Stimulated activated effector memory CD8-positive, alpha-beta T cell treated with anti-CD3 and anti-CD28 coated beads, Interleukin-12 subunit alpha, Interleukin-12 subunit beta, amount 100 ng/mL, for 72 hours (primary cell): ENCODE results near the gene BCL2L1.
A peak's percentile ranks its signal among the peaks of the same experiment; 100 is the strongest.

Experiments used
- ATAC-seq: fragments of 150-1000 bp; cut with Tn5 transposase; 2 replicates; pipeline ENCODE4 v1.10.0; 2021
- DNase-seq, 2 donors: peaks; one replicate each; pipeline ENCODE4 v3.0.0; 2021 to 2022; ENCODE audit warnings: low spot score in 2 of 2
- H3K27ac Mint-ChIP-seq: one replicate; pipeline ENCODE4 v1.8.0; 2022; ENCODE audit warnings: mild to moderate bottlenecking, mixed read lengths
- H3K36me3 Mint-ChIP-seq: one replicate; pipeline ENCODE4 v1.8.0; 2022; ENCODE audit warnings: mild to moderate bottlenecking, mixed read lengths
- H3K4me1 Mint-ChIP-seq: one replicate; pipeline ENCODE4 v1.8.0; 2022; ENCODE audit warnings: mixed read lengths
- H3K4me3 Mint-ChIP-seq: one replicate; pipeline ENCODE4 v1.8.0; 2022; ENCODE audit warnings: mild to moderate bottlenecking, mixed read lengths
- H3K9me3 Mint-ChIP-seq: one replicate; pipeline ENCODE4 v1.8.0; 2022; ENCODE audit warnings: mixed read lengths

Gene BCL2L1

GRCh38 chr20:31707258-31707615 is 15.4 kb downstream of the BCL2L1 start:
- H3K36me3 Mint-ChIP-seq: peaks cover 99% of the 10 kb centered on the region
- peak overlapping the region; percentile 26 for H3K4me3 Mint-ChIP-seq
- H3K27ac Mint-ChIP-seq: peak overlapping the region; percentile 78

GRCh38 chr20:31706607-31707257 is 15.9 kb downstream of the BCL2L1 start:
- peaks cover 77% of the 10 kb centered on the region for H3K4me1 Mint-ChIP-seq
- peak overlapping the region; percentile 13 for H3K4me3 Mint-ChIP-seq
- no peaks in the 10 kb centered on the region for H3K9me3 Mint-ChIP-seq
- no peak for ATAC-seq
- DNase-seq: no peak
- peaks cover 99% of the 10 kb centered on the region for H3K36me3 Mint-ChIP-seq
- peak overlapping the region; percentile 89 for H3K27ac Mint-ChIP-seq

More at GRCh38 chr20:31707258-31707615, 15.4 kb downstream of the BCL2L1 start:
- no peak for DNase-seq
- Mint-ChIP-seq H3K4me1 (peaks cover 77% of the 10 kb centered on the region), H3K9me3 (no peaks in the 10 kb centered on the region)
- no peak for ATAC-seq

DNA sequence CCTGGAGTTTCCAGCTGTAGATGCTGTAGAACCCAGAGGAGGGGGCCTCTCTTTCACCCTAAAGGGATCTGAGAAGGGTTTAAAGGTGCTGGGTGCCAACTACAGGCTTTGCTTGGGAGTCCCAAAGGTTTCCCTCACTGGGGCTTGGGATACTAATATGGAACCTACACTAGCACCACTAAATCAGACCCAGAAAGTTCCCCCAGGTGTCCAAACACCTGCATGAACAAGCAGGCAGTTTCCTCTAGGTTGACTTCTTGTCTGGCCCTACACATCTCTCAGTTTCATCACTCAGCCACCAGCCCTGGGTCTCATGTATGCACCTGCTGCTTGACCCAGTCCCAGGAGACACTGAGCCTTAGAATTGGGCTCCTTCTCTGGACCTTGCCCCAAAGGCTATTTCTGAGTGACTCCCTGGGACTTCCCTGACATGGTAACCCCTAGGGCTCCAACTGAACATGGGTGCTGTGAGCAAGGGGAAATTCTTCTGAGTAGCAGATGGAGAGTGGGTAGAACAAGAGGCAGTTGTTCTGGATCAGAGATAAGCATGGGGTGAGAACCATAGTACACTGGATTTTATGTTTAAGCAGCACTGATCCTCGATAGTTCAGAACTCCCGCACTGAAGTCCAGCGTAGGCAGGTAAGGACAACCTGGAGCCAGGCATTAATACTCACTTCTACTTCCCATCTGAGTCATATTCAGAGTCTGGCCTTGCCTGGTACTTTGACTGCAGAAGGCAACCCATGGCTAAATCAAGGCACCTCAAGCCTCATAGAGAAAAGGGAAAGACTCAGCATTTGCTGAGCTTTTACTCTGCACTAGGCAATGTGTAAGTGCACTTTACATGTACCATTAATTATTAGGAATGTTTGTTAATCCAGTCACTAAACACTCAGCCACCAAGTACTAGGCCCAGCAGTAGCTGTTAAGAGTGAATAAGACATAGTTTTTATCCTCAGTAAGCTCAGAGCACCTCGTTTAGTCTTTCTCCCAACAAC is 16.8 kb downstream of the BCL2L1 start:
- H3K4me3 Mint-ChIP-seq: peak overlapping the region; percentile 13
- ATAC-seq: peak; percentile 42
- peaks cover 76% of the 10 kb centered on the region for H3K4me1 Mint-ChIP-seq
- no peak for DNase-seq
- peaks cover 99% of the 10 kb centered on the region for H3K36me3 Mint-ChIP-seq
- H3K27ac Mint-ChIP-seq: peak overlapping the region; percentile 89
- no peaks in the 10 kb centered on the region for H3K9me3 Mint-ChIP-seq

DNA sequence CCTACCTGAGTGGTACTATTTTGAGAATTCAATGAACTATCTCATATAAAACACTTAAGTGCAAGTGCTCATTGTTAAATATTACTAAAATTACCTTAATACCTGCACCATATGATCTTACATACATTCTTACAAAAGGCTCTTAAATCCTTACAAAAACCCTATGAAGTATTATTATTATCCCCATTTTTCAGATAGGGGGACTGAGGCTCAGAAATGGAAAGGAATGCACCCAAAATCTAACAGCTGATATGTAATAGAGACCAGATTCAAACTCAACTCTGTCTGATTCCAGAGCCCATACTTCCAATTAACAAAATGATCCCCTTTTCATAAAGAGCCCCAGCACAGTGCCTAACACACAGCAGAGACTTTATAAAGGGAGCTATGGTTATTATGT is 17.5 kb downstream of the BCL2L1 start:
- H3K36me3 Mint-ChIP-seq: peaks cover 98% of the 10 kb centered on the region
- H3K4me3 Mint-ChIP-seq: no peak overlapping the region

DNA sequence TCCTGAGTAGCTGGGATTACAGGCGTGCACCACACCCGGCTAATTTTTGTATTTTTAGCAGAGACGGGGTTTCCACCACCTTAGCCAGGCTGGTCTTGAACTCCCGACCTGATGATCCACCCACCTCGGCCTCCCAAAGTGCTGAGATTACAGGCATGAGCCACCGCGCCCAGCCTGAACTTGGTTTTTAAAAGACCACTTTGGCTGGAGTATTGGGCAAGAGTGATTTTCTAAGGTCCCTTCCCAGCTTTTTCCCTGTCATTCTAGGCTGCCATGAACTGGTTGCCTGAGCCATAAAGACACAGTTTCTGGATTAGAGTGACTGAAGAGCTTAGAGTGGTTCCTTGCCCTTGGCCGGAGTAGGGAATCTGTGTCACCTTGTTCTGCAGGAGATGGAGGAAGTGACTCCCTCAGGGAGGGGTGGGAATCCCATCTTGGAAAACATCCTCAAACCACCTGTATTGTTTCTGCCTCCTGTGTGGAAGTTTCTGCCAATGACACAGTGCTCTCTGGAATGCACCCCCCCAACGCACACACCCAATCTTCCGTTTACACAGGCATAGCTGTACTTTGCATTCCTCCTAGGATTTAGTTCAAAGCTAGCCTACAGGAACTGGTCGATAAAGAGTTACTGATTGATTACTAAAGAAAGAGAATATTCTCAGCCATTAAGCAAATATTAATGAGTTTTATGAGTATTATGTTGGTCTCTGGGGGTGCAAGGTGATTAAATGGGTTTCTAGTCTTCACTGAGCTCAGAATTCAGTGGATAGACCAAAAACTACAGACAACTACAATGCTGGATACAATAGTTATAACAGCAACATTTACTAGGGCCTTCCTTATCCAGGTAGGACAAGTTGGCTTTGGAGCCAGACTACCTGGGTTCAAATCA is 18.2 kb downstream of the BCL2L1 start:
- peaks cover 75% of the 10 kb centered on the region for H3K4me1 Mint-ChIP-seq
- H3K9me3 Mint-ChIP-seq: no peaks in the 10 kb centered on the region
- no peak overlapping the region for H3K4me3 Mint-ChIP-seq
- peaks cover 95% of the 10 kb centered on the region for H3K36me3 Mint-ChIP-seq
- no peak for DNase-seq
- peak overlapping the region; percentile 89 for H3K27ac Mint-ChIP-seq
- ATAC-seq: no peak

More for the DNA sequence above, 17.5 kb downstream of the BCL2L1 start:
- DNase-seq (no peak), ATAC-seq (no peak)
- Mint-ChIP-seq H3K9me3 (no peaks in the 10 kb centered on the region), H3K4me1 (peaks cover 75% of the 10 kb centered on the region), H3K27ac (peak overlapping the region; percentile 89)

DNA sequence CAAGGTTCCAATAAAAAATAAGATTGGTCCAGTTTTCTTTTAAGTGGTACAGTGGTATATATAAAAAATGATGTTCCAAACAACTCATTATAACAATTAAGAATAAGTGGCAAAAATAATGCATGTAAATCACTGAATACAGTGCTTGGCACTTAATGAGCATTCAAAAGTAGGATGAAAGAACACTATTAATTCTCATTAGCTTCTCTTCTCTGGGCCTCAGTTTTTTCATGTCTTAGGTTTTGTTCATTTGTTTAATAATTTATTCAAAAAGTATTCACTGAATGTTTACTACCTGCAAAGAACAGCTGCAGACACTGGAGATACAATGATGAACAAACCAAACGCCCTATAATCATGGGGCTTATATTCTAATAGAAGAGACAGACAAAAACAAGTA is 21.1 kb downstream of the BCL2L1 start:
- ATAC-seq (no peak), DNase-seq (no peak)
- Mint-ChIP-seq H3K27ac (peak overlapping the region; percentile 80), H3K9me3 (no peaks in the 10 kb centered on the region), H3K4me3 (peak overlapping the region; percentile 8), H3K4me1 (peaks cover 66% of the 10 kb centered on the region), H3K36me3 (peaks cover 95% of the 10 kb centered on the region)

DNA sequence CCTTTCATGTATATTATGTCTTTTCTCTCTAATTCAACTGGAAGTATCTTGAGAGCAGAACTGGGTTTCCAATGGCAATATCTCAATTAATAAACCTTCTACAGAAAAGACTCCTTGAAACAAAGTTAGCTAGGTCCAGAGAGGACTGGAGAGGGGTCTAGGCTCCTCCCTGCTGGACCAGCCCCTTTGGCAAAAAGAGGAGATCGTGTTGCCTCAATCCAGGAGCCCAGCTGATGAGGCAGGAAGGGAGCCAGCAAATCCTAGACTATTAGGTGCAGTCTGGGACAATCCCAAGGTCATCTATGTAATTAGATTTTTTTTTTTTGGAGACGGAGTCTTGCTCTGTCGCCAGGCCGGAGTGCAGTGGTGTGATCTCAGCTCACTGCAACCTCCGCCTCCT is 21.9 kb downstream of the BCL2L1 start:
- Mint-ChIP-seq H3K4me3 (peak overlapping the region; percentile 63), H3K9me3 (no peaks in the 10 kb centered on the region), H3K4me1 (peaks cover 66% of the 10 kb centered on the region), H3K27ac (peak overlapping the region; percentile 95), H3K36me3 (peaks cover 95% of the 10 kb centered on the region)
- no peak for DNase-seq
- no peak for ATAC-seq

DNA sequence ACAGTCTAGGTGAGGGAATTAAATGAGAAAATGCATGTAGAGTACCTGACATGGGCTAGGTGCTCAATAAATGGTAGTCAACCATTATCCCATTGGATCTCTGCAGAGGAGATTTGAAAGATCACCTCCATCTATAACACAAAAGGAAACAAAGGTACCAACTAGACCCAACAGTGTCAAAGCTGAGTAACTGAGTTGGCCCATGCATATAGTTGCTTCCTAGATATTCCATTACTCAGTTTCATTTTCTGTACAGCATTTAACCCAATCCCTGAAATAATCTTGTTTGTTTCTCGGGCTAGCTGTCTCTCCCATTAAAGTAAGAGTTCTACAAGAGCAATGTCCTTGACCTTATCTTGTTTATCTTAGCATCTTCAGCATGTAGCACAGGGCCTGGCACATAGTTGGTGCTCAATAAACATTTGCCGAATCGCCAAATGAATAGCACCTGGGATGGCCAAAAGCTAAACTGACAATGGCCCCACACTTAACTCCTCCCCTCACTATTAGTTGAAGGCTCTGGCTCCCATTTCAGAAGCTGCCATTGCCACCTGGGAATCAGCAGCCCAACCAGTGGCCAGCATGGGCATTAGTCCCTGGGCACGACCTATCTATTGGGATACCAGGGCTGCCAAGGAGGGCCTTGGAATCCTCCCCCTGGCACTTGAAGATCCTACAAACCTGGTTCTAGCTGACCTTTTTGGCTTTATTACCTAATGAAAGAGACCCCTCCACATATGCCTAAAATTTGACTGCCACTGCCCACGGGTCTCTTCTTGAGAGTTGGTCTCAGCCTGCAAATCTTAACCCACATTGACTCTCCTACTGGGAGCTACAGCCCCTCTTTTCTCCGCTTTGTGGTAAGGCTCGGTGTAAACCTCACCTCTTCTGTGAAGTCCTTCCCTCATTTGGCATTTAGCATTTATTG is 22.6 kb downstream of the BCL2L1 start:
- Mint-ChIP-seq H3K9me3 (no peaks in the 10 kb centered on the region), H3K36me3 (peaks cover 95% of the 10 kb centered on the region), H3K4me3 (peak overlapping the region; percentile 63), H3K27ac (peak overlapping the region; percentile 95), H3K4me1 (peaks cover 66% of the 10 kb centered on the region)
- no peak for DNase-seq
- ATAC-seq: no peak

GRCh38 chr20:31698803-31699718 is 23.6 kb downstream of the BCL2L1 start:
- Mint-ChIP-seq H3K9me3 (no peaks in the 10 kb centered on the region), H3K4me3 (peak overlapping the region; percentile 63), H3K27ac (peak overlapping the region; percentile 95), H3K36me3 (peaks cover 95% of the 10 kb centered on the region), H3K4me1 (peaks cover 68% of the 10 kb centered on the region)
- peak; percentile 96 for ATAC-seq
- no peak for DNase-seq

- DNase-seq: no peak
- H3K4me1 Mint-ChIP-seq: peaks cover 70% of the 10 kb centered on the region
- H3K27ac Mint-ChIP-seq: peak overlapping the region; percentile 95
- H3K4me3 Mint-ChIP-seq: peak overlapping the region; percentile 63
- peaks cover 95% of the 10 kb centered on the region for H3K36me3 Mint-ChIP-seq
- no peak for ATAC-seq
- H3K9me3 Mint-ChIP-seq: no peaks in the 10 kb centered on the region
These were observed 24.3 kb downstream of the BCL2L1 start for GRCh38 chr20:31698243-31698802.

GRCh38 chr20:31695849-31696804 is 26.5 kb downstream of the BCL2L1 start:
- Mint-ChIP-seq H3K9me3 (no peaks in the 10 kb centered on the region), H3K4me1 (peaks cover 73% of the 10 kb centered on the region), H3K27ac (peak overlapping the region; percentile 82), H3K36me3 (peaks cover 96% of the 10 kb centered on the region), H3K4me3 (no peak overlapping the region)
- ATAC-seq (no peak), DNase-seq (no peak)

GRCh38 chr20:31694842-31695593 is 27.6 kb downstream of the BCL2L1 start:
- no peaks in the 10 kb centered on the region for H3K9me3 Mint-ChIP-seq
- peak overlapping the region; percentile 82 for H3K27ac Mint-ChIP-seq
- peaks cover 71% of the 10 kb centered on the region for H3K4me1 Mint-ChIP-seq
- peaks cover 97% of the 10 kb centered on the region for H3K36me3 Mint-ChIP-seq
- DNase-seq (no peak), ATAC-seq (no peak)
- no peak overlapping the region for H3K4me3 Mint-ChIP-seq
